Ovary (tissue), 3 donors: ENCODE measurements around the gene TRAPPC5.

Experiments used
- CTCF ChIP-seq, 3 donors: fragments of 450-650 bp in 2 of 3; fragments of 200-600 bp in 1 of 3; IDR thresholded peaks; one replicate each; pipeline versions ENCODE4 v1.5.1 to v1.8.0; 2016 to 2022; ENCODE audit warnings: antibody characterized with exemption in 3 of 3, mild to moderate bottlenecking in 1 of 3
- EP300 ChIP-seq: sonication (generic); formaldehyde crosslinking; IDR thresholded peaks from one replicate; pipeline ENCODE4 v1.6.1; 2017; ENCODE audit warnings: antibody characterized with exemption
- POLR2A ChIP-seq: fragments of 450-650 bp; IDR thresholded peaks from one replicate; pipeline ENCODE4 v1.6.1; 2017; ENCODE audit warnings: antibody characterized with exemption, mild to moderate bottlenecking, moderate library complexity
- donor health status: DM: no; HTN: no; CAD: no.

- TF ChIP-seq CTCF (IDR thresholded peaks at IDR 0.05) (no peak), EP300 (no peak), POLR2A (no peak)
Measured at GRCh38 chr19:7676854-7677253, 3.8 kb upstream of the TRAPPC5 start, which contains the start of gene MCEMP1.
